Occipital lobe (tissue), 2 donors: Measurements from ENCODE around the gene TMEM203. TPM values are rescaled to one million over a fixed set of nuclear protein-coding genes. Genes with fewer than 3 reads are reported as not detected.

Experiments used
- DNase-seq: peaks from one replicate; lab custom pipeline; 2025; lab: John Stamatoyannopoulos, UW
- total RNA-seq: library from RNA; depleted of rRNA; stranded (reverse); fragments of >200 nt; gene quantifications from one replicate; pipeline ENCODE4 v1.2.3, GENCODE V29; 2014

The TMEM203 gene
- total RNA-seq, 1 donor from 2014 or later = 42.9 TPM

DNA sequence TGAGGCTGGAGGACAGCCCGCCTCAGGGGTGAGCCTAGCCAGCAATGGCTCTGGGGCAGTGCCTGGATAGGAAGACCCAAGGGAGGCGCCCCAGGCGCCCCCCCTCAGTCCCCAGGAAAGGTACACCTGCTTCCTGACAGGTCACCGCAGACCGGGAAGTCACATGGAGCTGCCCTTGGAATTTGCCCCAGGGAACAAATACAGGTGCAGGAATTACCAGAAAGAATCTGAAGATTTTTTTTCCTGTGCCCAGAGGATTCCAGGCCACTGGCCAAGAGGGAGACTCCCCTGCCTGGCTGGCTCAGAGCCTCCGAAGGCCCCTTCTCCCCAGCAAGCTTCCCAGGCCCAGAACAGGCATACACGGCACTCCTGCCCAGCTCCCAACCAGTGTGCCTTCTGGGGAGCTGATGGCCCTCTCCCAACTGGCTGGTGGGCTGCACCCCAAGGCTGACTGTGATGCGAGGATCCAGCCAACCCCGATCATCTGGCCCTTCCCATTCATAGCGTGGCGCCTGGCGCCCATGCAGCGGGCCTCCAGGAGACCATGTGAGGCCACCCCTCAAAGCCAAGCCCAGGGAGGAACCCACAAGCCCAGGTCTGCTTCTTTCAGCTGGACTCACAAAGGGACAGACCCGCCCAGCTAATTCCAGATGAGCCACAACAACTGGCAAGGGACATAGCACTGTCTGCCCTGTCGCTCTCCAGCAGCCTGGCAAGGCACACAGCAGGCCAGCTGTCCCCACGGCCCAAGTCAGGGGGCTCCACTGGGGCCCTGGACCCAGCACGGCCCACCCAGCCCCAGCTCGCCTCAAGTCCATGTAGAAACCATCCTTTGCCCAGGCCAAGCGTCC is 7.2 kb downstream of the TMEM203 start:
- no peak for DNase-seq

DNA sequence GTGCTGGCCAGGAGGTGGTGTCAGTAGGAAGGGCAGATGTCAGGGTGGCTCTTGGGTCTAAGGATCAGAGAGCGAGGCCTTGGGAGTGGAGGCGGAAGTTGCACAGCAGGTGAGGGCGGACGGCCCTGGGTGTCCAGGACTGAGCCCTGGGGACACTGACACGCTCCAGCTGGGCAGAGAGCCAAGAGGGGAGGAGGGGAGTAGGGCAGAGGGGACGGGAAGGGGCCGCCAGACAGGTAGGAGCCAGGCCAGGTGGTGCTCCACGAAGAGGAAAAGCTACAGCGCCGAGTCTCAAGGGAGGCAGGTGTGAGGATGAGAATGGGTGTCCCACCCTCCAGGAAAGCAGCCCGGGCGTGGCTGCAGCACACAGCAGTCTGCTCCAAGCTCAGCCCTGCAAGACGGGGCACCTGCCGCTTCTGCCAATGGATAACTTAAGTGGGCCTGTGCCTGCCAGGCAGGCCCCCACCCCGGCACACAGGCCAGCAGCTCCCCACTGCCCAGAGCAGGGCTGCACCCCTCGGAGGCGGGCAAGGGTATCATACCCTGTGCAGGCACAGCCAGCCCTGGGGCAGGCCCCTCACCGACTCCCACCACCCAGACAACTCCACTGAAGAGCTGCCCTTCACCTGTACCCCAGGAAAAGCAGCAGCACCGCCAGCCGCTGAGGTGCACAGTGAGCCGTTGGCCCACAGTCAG is 9.8 kb downstream of the TMEM203 start:
- no peak for DNase-seq

DNA sequence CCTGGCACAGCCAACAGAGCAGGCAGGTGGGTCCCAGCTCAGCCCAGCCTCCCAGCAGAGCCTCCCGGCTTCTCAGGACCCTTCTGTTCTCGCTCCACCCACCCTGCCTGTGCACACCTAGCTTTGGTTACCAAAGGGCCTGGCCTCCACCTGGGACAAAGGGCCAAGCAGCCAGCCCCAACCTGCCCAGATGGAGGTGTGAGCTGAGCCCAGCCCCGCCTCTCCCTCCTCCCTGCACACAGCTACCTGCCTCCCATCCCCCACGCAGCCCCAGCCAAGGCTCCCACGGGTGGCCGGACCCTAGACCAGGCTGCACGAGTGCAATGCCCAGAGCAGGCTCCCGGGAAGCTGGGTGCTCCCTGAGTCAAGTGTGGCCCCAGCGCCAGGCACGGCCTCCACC is 10.5 kb downstream of the TMEM203 start:
- no peak for DNase-seq

DNA sequence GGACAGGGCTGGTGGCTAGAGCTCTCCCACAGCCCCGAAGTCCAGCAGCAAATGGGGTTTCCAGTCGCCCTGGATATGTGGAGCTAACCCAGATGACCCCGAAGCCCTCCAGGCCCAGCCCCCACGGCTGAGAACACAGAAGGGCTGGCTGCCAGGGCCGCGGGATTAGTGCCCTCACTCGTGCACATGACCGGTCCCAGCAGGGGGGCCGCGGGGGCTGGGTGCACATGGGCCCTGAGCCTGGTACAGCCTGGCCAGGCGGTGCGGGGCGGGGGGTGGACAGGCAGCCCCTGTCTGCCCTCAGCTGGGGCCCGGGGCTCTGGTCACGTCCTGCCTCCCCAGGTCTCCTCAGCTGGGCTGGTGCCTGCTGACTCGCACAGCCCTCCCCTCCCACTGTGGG is 11.1 kb downstream of the TMEM203 start:
- peak; percentile 77 for DNase-seq

DNA sequence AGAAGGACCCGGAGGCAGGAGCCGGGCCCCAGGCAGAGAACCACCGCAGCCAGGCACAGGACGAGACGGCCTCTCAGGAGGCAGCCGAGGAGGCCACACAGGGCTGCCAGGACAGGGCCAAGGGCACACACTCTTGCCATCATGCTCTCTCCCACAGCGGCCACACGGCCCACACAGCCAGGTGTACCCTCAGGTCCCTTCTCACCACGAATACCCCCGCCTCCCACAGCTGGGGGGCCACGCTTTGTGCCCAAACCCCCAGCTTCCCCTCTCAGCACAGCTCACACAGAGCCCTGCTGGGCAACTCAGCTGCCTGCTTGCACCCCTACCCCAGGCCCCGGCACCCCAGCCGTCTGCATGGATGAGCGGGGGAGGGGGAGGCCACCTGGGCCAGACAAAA is 11.7 kb downstream of the TMEM203 start:
- DNase-seq = no peak

DNA sequence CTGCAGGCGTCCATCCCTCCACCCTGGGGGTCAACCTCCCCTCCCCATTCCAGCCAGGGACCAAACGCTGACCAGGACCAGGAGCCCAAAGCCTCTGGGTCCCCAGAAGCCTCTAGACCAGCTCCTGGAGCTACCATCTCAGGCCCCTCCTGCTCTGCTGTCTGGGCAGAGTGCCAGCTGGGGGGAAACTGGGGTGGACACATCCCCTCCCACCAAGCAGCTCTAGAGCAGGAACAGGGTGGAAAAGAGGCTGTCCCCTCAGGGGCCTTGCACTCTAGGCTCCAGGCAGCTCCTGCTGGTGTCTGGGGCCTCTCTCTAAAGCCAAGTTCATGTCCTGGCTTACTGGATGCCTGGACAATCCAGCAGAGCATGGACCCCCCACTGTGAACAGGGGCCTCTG is 12.6 kb downstream of the TMEM203 start:
- DNase-seq = no peak

DNA sequence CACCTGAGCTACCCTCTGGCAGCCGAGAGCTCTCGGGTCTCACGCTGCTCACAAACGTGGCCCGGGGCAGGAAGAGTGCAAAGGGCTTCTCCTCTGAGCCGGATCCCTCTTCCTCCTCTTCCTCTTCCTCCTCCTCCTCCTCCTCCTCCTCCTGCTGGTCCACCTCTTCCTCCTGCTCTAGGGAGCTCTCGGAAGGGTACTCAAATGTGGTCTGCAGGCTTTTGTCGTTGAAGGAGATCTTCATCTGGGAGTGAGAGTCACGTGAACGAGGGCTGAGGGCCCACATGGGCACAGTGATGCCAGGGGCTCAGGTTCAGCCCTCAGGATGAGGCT is 13.0 kb downstream of the TMEM203 start:
- no peak for DNase-seq

DNA sequence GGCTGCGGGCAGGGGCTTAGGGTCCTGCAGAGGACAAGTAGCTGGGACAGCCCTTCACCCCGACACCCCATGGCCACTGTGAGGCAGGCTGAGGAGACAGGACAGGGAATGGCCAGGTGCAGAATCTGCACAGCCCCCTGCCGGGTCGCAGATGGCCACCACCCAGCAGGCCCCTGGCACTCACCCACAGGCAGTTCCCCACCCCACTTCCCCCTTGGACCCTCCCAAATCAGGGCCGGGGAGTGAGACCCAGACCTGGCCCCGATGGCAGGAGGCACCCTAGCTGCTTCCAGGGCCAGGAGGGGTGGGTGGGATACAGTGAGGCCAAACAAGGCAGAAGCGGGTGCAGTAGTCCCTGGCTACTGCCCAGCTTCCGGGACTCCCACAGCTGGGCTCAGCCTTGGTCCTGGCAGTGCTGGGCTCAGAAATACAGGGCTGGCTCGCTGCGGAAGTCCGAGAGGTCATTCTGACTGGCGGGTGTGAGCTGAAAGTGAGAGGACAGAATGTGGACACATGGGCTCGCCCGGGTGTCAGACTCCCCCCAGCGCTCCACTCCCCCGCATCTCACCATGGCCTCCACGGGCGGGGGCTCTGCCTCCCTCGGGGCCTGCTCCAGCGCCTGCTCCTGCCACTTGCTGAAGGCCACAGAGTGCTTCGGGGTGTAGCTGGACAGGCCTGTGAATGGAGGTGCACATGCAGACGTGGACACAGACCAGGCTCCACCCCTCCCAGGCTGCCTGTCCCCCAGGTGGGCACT is 13.6 kb downstream of the TMEM203 start:
- DNase-seq = peak; percentile 65

DNA sequence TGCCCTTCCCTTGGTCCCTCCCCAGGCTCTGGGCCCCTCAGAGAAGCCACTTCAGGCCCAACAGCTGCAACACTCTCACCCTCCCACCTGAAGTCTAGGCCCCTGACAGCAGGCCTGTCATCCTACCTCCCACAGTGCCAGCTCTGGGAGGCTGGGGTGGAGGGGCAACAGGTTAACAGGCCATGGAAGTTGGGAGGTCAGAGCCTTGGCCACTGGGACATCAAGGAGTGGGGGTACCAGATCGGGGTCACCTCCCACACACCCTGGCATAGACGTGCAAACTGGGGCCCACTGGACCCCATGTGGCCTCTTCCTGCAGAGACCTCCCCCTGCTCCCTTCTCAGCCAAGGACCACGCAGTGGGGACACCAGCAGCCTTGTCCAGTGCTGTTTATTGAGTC is 14.2 kb downstream of the TMEM203 start:
- no peak for DNase-seq

DNA sequence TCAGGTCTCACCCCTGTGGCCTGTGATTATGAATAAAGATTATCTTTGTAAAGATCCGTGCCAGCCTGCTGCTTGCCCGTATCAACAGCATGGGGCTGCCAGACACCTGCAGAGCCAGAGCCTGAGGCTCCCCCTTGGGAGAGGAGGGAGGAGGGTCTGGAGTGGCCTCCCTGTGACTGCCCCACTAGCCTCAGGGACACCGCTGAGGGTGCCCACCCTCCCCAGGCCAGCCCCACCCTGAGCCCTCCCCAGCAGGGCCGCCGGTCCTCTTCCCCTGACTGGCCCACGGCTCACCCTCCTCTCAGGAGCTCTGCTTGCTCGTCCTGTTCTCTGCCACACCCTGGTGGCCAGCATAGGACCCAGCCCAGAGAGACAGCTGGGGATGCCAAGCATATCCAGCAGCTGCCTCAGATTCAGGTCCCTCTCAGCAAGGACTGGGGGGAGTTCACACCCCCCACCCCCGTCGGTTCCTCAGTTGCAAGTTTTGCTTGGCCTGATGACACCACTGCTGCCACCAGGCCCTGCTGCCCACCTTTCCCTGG is 15.1 kb downstream of the TMEM203 start:
- DNase-seq = no peak

DNA sequence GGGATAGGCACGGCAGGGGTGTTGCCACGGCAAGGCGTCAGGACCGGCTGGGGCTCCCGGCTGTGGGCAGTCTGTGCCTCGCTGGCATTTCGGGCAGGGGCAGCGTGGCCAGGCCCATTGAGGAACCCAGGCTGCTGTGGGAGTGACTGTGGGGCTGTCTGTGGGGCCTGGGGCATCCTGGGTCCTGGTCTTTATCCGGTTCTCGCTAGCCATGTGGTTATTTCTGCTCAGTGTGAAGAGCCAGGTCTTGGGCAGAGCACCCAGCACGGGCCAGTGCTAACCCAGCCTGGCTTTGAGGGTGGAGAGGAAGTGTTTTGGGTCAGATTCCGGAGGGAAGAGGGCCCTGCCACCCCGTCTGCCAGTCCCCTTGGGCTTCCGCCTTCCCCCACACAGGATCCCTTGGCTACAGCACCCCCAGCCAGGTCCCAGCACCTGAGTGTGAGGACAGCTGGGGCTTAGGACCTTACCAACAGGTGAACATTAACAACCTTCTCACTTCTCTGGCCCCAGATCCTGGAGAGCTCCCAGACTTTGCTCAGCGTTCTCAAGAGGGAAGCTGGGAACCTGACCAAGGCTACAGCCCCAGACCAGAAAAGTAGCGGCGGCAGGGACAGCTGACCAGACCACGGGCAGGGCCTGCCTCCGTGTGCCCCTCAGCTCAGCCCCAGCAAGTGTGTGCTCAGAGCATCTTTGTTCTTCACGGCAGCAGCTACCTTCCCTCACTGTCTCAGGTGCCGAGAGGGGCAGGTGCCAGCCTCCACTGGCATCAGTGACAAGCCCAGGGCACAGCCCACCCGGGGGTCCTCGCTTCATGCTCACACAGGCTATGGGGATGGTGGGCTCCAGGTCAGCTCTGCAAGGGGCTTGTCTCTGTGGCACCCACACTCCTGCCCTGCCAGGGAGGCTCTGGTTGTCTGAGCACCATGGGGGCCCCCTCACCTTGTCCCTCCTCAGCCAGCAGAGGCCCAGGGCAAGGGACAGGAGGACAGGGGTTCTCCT is 15.9 kb downstream of the TMEM203 start:
- no peak for DNase-seq

DNA sequence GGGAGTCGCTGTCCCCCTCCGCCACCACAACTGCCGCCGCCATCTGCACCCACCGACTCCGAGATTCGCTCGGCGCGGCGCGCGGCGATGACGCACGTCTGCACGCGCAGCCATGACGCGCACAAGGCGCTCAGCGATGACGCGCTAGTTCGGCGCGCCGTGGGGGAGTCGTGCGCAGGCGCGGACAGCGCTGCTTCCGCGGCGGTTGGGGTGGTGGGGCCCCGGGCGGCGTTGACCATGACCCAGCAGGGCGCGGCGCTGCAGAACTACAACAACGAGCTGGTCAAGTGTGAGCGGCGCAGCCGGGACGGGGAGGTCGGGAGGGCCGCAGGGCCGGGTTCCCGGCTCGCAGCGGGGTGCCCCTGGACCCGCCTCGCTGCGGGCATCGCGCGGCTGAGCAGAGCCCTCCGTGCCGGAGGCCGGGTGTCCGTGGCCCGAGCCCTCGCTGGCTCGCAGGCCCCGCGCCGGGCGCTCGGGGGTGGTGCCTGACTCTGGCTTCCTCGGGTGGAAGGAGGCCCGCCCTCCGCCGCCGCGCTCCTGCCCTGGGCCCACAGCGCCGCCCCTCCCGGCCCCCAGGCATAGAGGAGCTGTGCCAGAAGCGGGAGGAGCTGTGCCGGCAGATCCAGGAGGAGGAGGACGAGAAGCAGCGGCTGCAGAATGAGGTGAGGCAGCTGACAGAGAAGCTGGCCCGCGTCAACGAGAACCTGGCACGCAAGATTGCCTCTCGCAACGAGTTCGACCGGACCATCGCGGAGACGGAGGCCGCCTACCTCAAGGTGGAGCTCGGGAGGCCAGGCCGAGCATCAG is 16.8 kb downstream of the TMEM203 start, which contains the start of the genes ANAPC2 and SSNA1:
Gene ANAPC2 (minus strand): TSS at position 71 of the 807 bp plus-strand sequence. CDS start 28 bp downstream, at position 43.
Gene SSNA1 (plus strand): TSS at position 187 of the 807 bp plus-strand sequence. CDS start 51 bp downstream, at position 238.
- DNase-seq = peak; percentile 89

DNA sequence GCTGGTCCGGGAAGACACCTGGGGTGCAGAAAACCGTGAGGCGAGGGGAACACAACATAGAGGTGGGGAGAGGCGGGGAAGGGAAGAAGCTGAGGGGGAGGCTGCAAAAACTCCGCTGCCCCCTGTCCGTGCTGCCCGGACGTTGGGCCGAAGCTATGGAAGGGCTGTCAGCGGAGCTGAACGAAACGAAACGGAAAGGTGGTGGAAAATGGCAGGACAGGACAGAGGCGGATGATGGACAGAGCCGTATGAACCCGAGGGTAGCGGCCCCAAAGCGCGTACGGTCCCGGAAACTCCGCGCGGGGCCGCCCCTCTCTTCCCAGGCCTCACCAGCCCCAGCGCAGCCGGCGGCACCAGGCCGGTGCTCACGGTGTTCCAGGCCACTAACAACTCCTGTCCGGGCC is 17.4 kb downstream of the TMEM203 start:
- DNase-seq = no peak

DNA sequence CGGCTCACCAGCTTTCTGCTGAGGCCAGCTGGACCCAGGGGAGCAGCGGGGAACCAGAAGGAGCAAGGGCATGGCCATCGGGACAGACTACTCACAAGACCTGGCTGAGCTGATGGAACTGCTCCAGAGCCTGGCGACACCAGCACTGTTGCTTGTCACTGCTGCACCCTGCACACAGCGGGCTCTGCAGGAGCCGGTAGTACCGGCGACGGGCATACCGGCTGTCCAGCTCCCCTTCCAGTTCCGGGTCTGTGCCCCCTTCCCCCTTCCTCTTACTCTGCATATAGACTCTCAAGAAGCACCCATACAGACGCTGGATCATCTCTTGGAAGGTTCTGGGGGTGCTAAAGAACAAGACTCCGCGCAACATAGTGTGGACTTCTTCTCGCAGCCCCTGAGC is 18.1 kb downstream of the TMEM203 start:
- DNase-seq = no peak

DNA sequence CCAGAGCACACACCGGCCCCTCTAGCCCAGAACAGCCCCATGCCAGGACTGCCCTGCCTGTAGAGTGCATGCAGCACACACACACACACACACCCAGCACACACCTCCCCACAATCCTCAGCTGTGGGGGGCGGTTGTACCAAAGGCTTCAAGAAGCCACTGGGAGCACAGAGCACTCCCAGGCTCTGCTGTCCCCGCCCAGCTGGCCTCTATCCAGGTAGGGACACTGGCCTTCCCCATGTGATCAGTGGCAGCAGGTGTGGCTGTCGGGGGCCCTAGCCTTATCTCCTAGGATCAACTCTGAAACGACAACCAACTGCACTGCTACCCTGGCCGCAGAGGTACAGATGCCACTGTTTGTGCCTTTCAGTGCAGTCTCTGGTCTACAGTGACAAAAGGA is 19.1 kb downstream of the TMEM203 start:
- DNase-seq = no peak

DNA sequence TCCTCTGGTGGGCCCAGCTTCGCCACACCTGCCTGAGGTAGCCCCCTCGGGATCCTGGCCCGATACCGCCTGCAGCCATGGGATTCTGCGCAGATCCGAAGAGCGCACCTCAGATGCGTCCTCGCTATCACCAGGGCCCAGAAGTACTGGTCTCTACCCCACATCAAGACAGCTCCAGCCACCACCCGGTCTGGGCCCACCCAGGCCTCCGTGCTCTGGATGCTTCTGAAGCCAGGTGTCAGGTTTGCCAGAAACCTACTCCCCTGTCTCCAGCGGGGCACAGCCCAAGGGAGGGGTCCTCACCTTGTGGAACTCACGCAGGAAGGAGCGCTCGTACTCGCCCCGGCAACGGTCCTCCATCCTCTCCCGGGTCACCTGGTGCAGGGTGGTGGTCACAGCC is 19.5 kb downstream of the TMEM203 start:
- DNase-seq = no peak

DNA sequence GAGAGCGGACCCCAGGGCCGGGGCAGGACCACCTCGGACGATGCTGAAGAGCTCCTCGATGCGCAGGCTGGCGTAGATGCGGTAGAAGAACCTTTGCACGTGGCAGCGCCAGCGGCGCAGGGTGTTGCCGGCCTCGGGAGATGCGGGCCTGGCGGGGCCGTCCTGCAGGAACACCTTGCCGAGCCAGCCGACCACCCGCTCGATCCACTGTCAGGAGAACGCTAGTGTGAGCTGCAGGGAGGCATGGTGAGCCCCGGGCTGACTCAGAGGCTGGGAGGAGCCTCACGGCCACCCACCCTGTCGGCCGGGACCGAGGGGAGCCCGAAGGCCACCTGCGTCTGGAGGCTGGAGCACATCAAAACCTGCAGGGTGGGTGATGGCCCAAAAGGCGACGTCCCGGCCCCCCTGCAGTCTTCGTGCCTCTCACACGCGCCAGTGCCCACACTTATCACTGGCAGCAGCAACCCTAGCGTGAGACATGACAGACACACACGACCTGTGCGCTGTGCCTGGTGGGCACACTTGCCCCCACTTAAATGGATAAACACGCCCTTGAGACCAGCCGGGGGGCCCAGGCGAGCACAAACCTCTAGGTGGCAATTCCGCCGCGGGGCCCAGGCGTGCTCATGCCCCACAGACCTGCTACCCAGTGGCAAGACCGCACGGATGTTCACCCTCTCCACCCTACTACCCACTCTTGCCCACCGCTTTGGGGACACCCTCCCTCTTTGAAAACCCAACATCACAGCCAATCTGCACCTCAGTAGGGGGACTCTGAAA is 20.4 kb downstream of the TMEM203 start:
- no peak for DNase-seq

DNA sequence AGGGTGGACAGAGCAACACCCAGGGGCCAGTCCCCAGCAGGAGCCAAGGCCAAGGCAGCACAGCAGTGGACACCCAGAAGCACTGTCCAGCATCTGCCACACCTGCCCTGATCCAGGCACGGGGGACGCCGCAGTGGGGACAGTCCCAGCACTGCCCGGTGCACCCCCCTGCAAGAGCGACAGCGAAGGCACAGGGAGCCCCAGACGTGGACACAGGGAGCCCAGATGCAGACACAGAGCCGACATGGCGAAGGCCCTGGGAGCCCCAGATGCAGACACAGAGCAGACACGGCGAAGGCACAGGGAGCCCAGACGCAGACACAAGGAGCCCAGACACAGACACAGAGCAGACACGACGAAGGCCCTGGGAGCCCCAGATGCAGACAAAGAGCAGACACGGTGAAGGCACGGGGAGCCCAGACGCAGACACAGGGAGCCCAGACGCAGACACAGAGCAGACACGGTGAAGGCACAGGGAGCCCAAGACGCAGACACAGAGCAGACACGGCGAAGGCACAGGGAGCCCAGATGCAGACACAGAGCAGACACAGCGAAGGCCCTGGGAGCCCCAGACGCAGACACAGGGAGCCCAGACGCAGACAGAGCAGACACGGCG is 21.4 kb downstream of the TMEM203 start:
- no peak for DNase-seq
